GM04503 (cell line): ENCODE results near the gene SLC25A29.
"Not testable (repeated sequence)": the region's sequence is repeated elsewhere in the genome, so short reads cannot be mapped to it uniquely, and the experiment has no call there.

ENCODE experiments used
- DNase-seq: peaks from one replicate; pipeline ENCODE4 v3.0.0-alpha.2; 2012; ENCODE audit warnings: low read depth

The SLC25A29 gene

GRCh38 chr14:100312110-100312876 lies 6.0 kb upstream of the SLC25A29 start:
- not testable (repeated sequence) for DNase-seq

GRCh38 chr14:100309028-100309737 lies 2.9 kb upstream of the SLC25A29 start:
- DNase-seq: no peak

DNA sequence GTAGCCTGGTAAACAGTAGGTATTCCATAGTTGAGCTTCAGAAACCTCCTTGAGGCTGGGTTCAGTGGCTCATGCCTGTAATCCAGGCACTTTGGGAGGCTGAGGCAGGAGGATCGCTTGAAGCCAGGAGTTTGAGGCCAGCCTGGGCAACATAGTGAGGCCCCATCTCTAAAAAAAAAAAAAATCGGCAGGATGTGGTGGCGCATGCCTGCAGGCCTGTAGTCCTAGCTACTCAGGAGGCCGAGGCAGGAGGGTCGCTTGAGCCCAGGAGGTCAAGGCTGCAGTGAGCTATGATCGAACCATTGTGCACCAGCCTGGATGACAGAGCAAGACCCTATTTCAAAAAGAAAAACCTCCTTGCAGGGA lies 2.2 kb upstream of the SLC25A29 start:
- DNase-seq: not testable (repeated sequence)

DNA sequence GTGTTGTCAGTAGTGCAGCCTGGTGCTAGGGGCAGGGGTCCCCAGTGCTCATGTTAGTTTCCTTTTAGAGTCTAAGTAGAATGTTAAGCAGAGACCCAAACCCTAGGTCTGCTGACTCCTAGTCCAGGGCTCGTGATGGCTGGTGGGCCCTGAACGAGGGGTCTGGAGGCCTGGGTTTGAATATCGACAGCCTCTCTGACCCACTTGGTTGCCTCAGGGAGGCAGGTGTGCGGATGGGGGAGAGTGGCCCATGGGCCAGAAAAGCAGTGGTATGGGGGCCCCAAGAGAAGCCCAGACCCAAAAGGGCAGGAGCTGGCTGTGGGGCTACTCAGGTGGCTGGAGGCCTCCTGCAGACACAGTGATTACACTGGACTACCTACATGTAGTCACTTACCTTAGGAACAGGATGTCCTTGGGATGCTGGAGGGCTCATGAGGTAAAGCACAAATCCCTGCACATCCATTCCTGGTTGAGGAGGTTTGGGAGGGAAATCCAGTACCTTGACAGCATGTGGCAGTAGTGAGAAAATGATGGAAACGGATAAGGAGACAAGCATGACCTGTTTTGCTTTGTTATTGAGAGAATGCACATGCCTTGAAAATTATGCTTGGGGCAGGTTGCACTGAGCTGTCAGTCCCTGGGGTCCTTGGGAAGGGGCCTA lies 1.7 kb upstream of the SLC25A29 start:
- no peak for DNase-seq

DNA sequence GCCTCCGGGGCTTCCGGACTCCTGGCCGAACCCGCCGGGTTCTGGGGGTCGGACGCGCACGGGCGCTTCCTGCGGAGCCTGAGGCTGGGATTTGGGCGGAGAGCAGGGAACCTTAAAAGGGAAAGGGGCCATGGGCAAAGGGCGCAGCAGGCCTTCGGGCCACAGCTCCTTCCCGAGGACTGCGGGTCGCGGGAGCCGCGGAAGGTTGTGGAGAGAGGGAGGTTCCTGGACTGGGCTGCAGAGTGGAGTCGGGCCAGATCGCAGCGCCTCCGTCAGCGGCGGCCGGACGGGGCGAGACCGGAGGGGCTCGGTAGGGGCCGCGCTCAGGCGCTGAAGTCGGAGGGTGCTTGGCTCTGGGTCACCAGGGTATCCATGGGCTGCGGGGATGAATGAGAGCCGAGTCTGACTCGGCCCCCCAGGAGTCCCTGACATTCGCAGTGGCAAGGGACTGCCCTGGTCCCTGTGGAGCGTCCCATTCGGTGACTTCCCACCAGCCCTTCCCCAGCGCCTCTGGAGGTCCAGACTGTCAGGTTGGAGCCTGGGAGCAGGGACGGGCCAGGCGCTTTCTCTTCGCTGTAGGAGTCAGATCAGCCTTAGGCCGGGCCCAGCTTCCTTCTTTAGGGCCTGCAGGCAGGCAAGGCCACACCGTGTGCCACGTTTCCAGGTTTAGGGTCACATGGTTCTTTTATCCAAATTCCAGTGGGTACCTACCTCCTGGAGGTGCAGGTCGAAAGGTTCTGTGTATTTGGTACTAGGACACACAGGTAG lies 938 bp upstream of the SLC25A29 start:
- DNase-seq: no peak

- DNase-seq: no peak
Observed at GRCh38 chr14:100305324-100306100, 732 bp downstream of the SLC25A29 start.

DNA sequence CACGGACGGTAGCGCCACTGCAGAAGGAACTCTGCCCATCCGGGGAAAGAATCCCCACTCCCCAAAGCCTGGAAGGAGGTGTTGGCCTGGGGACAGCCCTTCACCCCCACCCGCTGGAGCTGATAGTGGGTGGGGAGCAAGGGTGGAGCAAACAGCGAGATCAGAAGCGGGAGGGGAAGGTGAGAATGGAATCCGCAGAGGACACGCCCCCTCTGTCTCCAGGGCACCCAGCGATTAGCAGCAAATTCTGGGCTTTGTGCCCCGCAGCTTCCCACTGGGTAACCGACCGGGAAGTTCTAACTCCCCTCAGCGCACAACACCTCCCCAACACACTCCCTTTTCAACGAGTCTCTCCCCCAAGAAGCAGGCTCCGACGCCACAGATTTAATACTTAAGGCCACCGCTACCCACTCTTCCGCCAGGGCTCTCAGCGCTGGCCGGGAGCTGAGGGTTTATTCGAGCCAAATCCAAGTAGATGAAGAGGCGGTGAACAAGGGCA lies 1.4 kb downstream of the SLC25A29 start:
- no peak for DNase-seq

GRCh38 chr14:100303925-100304324 lies 2.3 kb downstream of the SLC25A29 start:
- no peak for DNase-seq

GRCh38 chr14:100303179-100303578 lies 3.1 kb downstream of the SLC25A29 start:
- no peak for DNase-seq

GRCh38 chr14:100302616-100303015 lies 3.6 kb downstream of the SLC25A29 start:
- DNase-seq: no peak

GRCh38 chr14:100299238-100299560 lies 7.0 kb downstream of the SLC25A29 start:
- no peak for DNase-seq

GRCh38 chr14:100298551-100299237 lies 7.5 kb downstream of the SLC25A29 start:
- no peak for DNase-seq

GRCh38 chr14:100297320-100298300 lies 8.6 kb downstream of the SLC25A29 start:
- peak; percentile 30 for DNase-seq

- not testable (repeated sequence) for DNase-seq
Observed at GRCh38 chr14:100296729-100297128, 9.5 kb downstream of the SLC25A29 start.

DNA sequence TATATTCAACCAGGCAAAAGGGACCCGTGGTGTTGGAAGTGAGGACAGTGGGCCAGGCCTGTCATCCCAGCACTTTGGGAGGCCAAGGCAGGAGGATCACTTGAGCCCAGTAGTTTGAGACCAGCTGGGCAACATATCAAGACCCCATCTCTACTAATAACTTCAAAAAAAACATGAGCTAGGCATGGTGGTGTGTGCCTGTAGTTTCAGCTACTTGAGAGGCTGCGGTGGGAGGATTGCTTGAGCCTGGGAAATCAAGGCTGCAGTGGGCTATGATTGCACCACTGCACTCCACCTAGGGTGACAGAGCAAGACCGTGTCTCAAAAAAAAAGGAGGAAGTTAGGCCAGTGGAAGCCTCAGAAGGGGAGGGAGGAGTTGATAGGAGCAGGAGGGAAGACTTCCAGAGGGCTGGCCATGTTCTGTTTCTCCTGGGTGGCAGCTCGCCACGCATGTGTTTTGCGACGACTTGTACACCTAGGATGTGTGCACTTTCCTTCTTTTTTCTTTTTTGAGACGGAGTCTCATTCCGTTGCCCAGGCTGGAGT lies 10.1 kb downstream of the SLC25A29 start:
- DNase-seq: no peak

DNA sequence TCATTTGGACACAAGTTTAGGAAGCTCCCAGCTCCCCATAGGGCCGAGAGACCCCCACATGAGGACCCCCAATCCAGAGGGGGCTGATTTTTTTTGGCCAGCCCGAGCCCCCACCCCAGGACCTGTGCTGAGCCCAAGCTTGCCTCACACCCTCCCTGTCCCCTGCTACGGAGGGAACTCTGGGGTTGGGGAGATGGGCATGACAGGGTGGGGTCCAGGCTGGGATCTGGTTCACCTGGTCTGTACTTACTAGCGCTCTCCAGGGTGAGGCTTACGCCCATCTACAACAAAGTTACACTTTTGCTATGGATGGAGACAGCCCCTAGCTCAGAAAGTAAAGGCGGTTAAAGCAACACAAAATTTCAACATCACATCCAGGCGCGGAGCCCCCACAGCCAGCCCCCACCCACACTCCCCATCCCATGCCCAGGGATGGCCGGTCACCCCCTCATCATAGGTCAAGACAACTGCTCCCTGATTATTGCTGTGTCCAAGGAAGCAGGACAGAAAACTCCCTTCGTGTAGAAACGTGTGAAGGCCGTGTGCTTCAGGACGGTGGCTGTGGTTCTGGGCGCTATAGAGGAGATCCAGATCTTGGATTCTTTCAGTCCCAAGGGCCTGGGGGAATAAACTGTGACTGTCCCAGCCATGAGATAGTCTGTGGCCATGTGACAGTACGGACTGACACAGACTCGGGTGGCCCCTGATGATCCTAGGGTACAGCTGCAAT lies 10.7 kb downstream of the SLC25A29 start:
- DNase-seq: no peak

GRCh38 chr14:100294963-100295330 lies 11.3 kb downstream of the SLC25A29 start:
- DNase-seq: no peak

DNA sequence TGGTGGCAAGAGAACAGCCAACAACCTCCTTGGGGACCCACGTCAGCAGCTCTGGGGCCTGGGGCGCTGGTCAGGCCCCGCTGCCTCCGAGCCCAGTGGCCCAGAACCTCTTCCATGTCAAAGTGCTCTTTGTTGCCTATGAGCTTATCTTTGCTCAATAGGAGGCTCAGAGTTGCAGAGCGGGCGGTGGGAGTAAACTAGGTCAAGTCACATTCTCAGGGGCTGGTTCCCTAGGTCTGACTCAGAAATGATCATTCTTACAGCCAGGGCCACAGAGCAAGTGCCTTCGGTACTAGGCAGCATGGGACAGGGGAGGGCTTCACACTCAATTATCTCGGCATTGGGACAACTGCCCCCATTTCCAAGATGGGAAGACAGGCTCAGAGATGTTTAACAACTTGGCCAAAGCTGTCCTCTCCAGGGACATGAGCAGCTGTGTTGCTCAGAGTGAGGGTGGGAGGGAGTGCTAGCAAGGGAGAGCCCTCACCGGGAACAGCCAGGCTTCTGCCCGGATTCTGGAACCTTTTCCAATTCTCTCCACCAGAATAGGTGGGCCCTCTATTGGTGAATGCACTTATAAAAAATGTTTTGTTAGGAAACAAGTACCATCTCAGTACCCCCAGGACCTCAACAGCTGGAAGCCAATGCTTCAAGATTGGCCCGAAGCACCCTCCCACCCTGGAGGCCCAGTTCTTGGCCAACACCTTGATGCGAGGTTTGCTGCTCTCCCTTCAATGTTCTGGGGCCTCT lies 11.9 kb downstream of the SLC25A29 start:
- DNase-seq: no peak
